ENCODE results near the gene GYG1. TPM values are rescaled to one million over a fixed set of nuclear protein-coding genes. Genes with fewer than 3 reads are reported as not detected.

GYG1 gene
- total RNA-seq, 2 experiments from 2014 or later, result 21.0 to 22.3 TPM

- intact Hi-C loops (cut with DNase I, micrococcal nuclease), result loop anchor here (10.0 kb wide), 2 partner anchors 127 to 817 kb away; partner anchors contain the start of genes HPS3 (in 1 of the 2) and RNF13 (in 1 of the 2)
- POLR2A ChIA-PET, result no interaction called here
Observed at GRCh38 chr3:148998297-148998696, 7.0 kb downstream of the GYG1 start.

GRCh38 chr3:148998715-148999423 is 7.5 kb downstream of the GYG1 start:
- Histone ChIP-seq H3K27ac (ENCODE audit: low read depth in 1 of 2, low read length in 2 of 2) (peak overlapping the region in 1 of 2 donors; percentile 48), H3K36me3 (ENCODE audit: insufficient read depth, low read length) (peaks cover 41% of the 10 kb centered on the region), H3K27me3 (ENCODE audit: control insufficient read depth in 1 of 2, insufficient read depth in 2 of 2, low read length in 2 of 2) (no peaks in the 10 kb centered on the region), H3K9me3 (ENCODE audit: control insufficient read depth in 1 of 2, insufficient read depth in 1 of 2, low read length in 2 of 2) (no peaks in the 10 kb centered on the region), H3K4me1 (ENCODE audit: insufficient read depth, low read length) (peaks cover 3% of the 10 kb centered on the region), H3K4me3 (ENCODE audit: low read length) (no peak overlapping the region)
- no peaks in the 10 kb centered on the region for H3K27me3 Mint-ChIP-seq
- peaks cover 34% of the 10 kb centered on the region for H3K4me1 Mint-ChIP-seq (ENCODE audit: low read depth)
- DNase-seq, result peak in 4 of 14 experiments; percentile 26 to 51 (median 38)
- peak overlapping the region; percentile 3 for H3K4me3 Mint-ChIP-seq
- peak; percentile 58 for ATAC-seq (ENCODE audit: poor library complexity)
- H3K27ac Mint-ChIP-seq, result peak overlapping the region; percentile 72
- intact Hi-C loops (cut with DNase I, micrococcal nuclease), result loop anchor here (10.0 kb wide), 2 partner anchors 126 to 816 kb away; partner anchors contain the start of genes HPS3 (in 1 of the 2) and RNF13 (in 1 of the 2)
- POLR2A ChIA-PET, result interaction anchor here (0.6 kb wide), 1 partner anchor 142 kb away, joined by 5 read pairs; no protein-coding TSS in a partner anchor
- H3K36me3 Mint-ChIP-seq (ENCODE audit: low read depth), result peaks cover 45% of the 10 kb centered on the region
- no peaks in the 10 kb centered on the region for H3K9me3 Mint-ChIP-seq
- CTCF ChIA-PET, result no interaction called here
- no peak for TF ChIP-seq CTCF (IDR thresholded peaks at IDR 0.05)

More at GRCh38 chr3:148998297-148998696, 7.0 kb downstream of the GYG1 start:
- H3K4me3 Mint-ChIP-seq, result no peak overlapping the region
- no peaks in the 10 kb centered on the region for H3K9me3 ChIP-seq (ENCODE audit: control insufficient read depth in 1 of 2, insufficient read depth in 1 of 2, low read length in 2 of 2)
- no peaks in the 10 kb centered on the region for H3K9me3 Mint-ChIP-seq
- peaks cover 41% of the 10 kb centered on the region for H3K36me3 ChIP-seq (ENCODE audit: insufficient read depth, low read length)
- peak overlapping the region; percentile 72 for H3K27ac Mint-ChIP-seq
- peaks cover 1% of the 10 kb centered on the region for H3K4me1 ChIP-seq (ENCODE audit: insufficient read depth, low read length)
- no peak for TF ChIP-seq CTCF (IDR thresholded peaks at IDR 0.05)
- no peak overlapping the region for H3K4me3 ChIP-seq (ENCODE audit: low read length)
- H3K36me3 Mint-ChIP-seq (ENCODE audit: low read depth), result peaks cover 42% of the 10 kb centered on the region
- peaks cover 39% of the 10 kb centered on the region for H3K4me1 Mint-ChIP-seq (ENCODE audit: low read depth)
- H3K27me3 Mint-ChIP-seq, result no peaks in the 10 kb centered on the region
- ATAC-seq (ENCODE audit: poor library complexity), result no peak
- DNase-seq, result no peak
- peak overlapping the region in 1 of 2 donors; percentile 48 for H3K27ac ChIP-seq (ENCODE audit: low read depth in 1 of 2, low read length in 2 of 2)
- no peaks in the 10 kb centered on the region for H3K27me3 ChIP-seq (ENCODE audit: control insufficient read depth in 1 of 2, insufficient read depth in 2 of 2, low read length in 2 of 2)
- CTCF ChIA-PET, result no interaction called here

GRCh38 chr3:148999806-149000205 is 8.5 kb downstream of the GYG1 start:
- no peaks in the 10 kb centered on the region for H3K9me3 ChIP-seq (ENCODE audit: control insufficient read depth in 1 of 2, insufficient read depth in 1 of 2, low read length in 2 of 2)
- H3K36me3 Mint-ChIP-seq (ENCODE audit: low read depth), result peaks cover 47% of the 10 kb centered on the region
- H3K9me3 Mint-ChIP-seq, result no peaks in the 10 kb centered on the region
- no peak overlapping the region for H3K4me3 Mint-ChIP-seq
- no peak overlapping the region for H3K27ac ChIP-seq (ENCODE audit: low read depth in 1 of 2, low read length in 2 of 2)
- ChIA-PET CTCF (interaction anchor here (1.0 kb wide), 1 partner anchor 8 kb away, joined by 3 read pairs; the partner anchor contains the start of gene GYG1), POLR2A (interaction anchor here (0.6 to 3.9 kb wide), 2 partner anchors 9 to 141 kb away, joined by 5 to 25 read pairs; partner anchors contain the start of gene GYG1)
- no peak overlapping the region for H3K27ac Mint-ChIP-seq
- no peak for TF ChIP-seq CTCF (IDR thresholded peaks at IDR 0.05)
- peaks cover 32% of the 10 kb centered on the region for H3K36me3 ChIP-seq (ENCODE audit: insufficient read depth, low read length)
- peaks cover 6% of the 10 kb centered on the region for H3K4me1 ChIP-seq (ENCODE audit: insufficient read depth, low read length)
- H3K27me3 Mint-ChIP-seq, result no peaks in the 10 kb centered on the region
- no peak for DNase-seq
- ATAC-seq (ENCODE audit: poor library complexity), result no peak
- H3K4me3 ChIP-seq (ENCODE audit: low read length), result no peak overlapping the region
- intact Hi-C loops (cut with DNase I, micrococcal nuclease), result loop anchor here (10.0 kb wide), 2 partner anchors 125 to 815 kb away; partner anchors contain the start of genes HPS3 (in 1 of the 2) and RNF13 (in 1 of the 2)
- H3K27me3 ChIP-seq (ENCODE audit: control insufficient read depth in 1 of 2, insufficient read depth in 2 of 2, low read length in 2 of 2), result no peaks in the 10 kb centered on the region
- peaks cover 37% of the 10 kb centered on the region for H3K4me1 Mint-ChIP-seq (ENCODE audit: low read depth)

Measured in CD4-positive, alpha-beta T cell (primary cell).